ENCODE data around the gene ZMPSTE24.
A peak's percentile ranks its signal among the peaks of the same experiment; 100 is the strongest.

ZMPSTE24 gene

GRCh38 chr1:40306296-40306695 lies 48.3 kb downstream of the ZMPSTE24 start:
- no peak overlapping the region for H3K4me3 ChIP-seq (ENCODE audit: low read depth, low read length)
- no peak for TF ChIP-seq CTCF (conservative IDR thresholded peaks at IDR 0.05; ENCODE audit: low read depth, low read length)
- no peak for DNase-seq (ENCODE audit: low read depth)

- TF ChIP-seq CTCF (conservative IDR thresholded peaks at IDR 0.05; ENCODE audit: low read depth, low read length): no peak
- DNase-seq (ENCODE audit: low read depth): no peak
- no peak overlapping the region for H3K4me3 ChIP-seq (ENCODE audit: low read depth, low read length)
These were observed 49.1 kb downstream of the ZMPSTE24 start for GRCh38 chr1:40307186-40307585.

GRCh38 chr1:40308036-40308727 lies 50.1 kb downstream of the ZMPSTE24 start:
- no peak for TF ChIP-seq CTCF (conservative IDR thresholded peaks at IDR 0.05; ENCODE audit: low read depth, low read length)
- H3K4me3 ChIP-seq (ENCODE audit: low read depth, low read length): no peak overlapping the region
- DNase-seq (ENCODE audit: low read depth): no peak

- TF ChIP-seq CTCF (conservative IDR thresholded peaks at IDR 0.05; ENCODE audit: low read depth, low read length): no peak
- DNase-seq (ENCODE audit: low read depth): peak; percentile 25
- H3K4me3 ChIP-seq (ENCODE audit: low read depth, low read length): no peak overlapping the region
These were observed 51.5 kb downstream of the ZMPSTE24 start for GRCh38 chr1:40309374-40310128.

- DNase-seq (ENCODE audit: low read depth): no peak
- TF ChIP-seq CTCF (conservative IDR thresholded peaks at IDR 0.05; ENCODE audit: low read depth, low read length): no peak
- no peak overlapping the region for H3K4me3 ChIP-seq (ENCODE audit: low read depth, low read length)
These were observed 52.1 kb downstream of the ZMPSTE24 start for GRCh38 chr1:40310129-40310461.

GRCh38 chr1:40310983-40311642 lies 53.1 kb downstream of the ZMPSTE24 start:
- DNase-seq (ENCODE audit: low read depth): no peak
- no peak overlapping the region for H3K4me3 ChIP-seq (ENCODE audit: low read depth, low read length)
- peak; percentile 3 for TF ChIP-seq CTCF (conservative IDR thresholded peaks at IDR 0.05; ENCODE audit: low read depth, low read length)
